ENCODE data around the gene NHERF1. TPM values are rescaled to one million over a fixed set of nuclear protein-coding genes. Genes with fewer than 3 reads are reported as not detected.

NHERF1 gene
- total RNA-seq, 1 donor from 2014 or later, result 108 TPM

GRCh38 chr17:74768069-74768762 is 19.8 kb downstream of the NHERF1 start:
- H3K9me3 Mint-ChIP-seq (ENCODE audit: low read depth), result no peaks in the 10 kb centered on the region
- no peak overlapping the region for H3K4me3 Mint-ChIP-seq (ENCODE audit: unreplicated experiment)
- peak; percentile 90 for DNase-seq (ENCODE audit: low spot score)
- TF ChIP-seq, protein P1, sequence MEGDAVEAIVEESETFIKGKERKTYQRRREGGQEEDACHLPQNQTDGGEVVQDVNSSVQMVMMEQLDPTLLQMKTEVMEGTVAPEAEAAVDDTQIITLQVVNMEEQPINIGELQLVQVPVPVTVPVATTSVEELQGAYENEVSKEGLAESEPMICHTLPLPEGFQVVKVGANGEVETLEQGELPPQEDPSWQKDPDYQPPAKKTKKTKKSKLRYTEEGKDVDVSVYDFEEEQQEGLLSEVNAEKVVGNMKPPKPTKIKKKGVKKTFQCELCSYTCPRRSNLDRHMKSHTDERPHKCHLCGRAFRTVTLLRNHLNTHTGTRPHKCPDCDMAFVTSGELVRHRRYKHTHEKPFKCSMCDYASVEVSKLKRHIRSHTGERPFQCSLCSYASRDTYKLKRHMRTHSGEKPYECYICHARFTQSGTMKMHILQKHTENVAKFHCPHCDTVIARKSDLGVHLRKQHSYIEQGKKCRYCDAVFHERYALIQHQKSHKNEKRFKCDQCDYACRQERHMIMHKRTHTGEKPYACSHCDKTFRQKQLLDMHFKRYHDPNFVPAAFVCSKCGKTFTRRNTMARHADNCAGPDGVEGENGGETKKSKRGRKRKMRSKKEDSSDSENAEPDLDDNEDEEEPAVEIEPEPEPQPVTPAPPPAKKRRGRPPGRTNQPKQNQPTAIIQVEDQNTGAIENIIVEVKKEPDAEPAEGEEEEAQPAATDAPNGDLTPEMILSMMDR (IDR thresholded peaks at IDR 0.05), result no peak
- peaks cover 17% of the 10 kb centered on the region for H3K36me3 Mint-ChIP-seq (ENCODE audit: low read depth)
- H3K27ac Mint-ChIP-seq (ENCODE audit: unreplicated experiment), result peak overlapping the region; percentile 84
- peaks cover 67% of the 10 kb centered on the region for H3K4me1 Mint-ChIP-seq (ENCODE audit: low read depth)
- H3K27me3 Mint-ChIP-seq (ENCODE audit: low read depth), result no peaks in the 10 kb centered on the region

DNA sequence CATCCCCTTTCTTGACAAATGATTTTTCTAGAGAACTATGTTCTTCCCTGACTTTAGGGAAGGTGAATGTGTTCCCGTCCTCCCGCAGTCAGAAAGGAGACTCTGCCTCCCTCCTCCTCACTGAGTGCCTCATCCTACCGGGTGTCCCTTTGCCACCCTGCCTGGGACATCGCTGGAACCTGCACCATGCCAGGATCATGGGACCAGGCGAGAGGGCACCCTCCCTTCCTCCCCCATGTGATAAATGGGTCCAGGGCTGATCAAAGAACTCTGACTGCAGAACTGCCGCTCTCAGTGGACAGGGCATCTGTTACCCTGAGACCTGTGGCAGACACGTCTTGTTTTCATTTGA is 20.3 kb downstream of the NHERF1 start:
- no peak for DNase-seq (ENCODE audit: low spot score)
- peaks cover 17% of the 10 kb centered on the region for H3K36me3 Mint-ChIP-seq (ENCODE audit: low read depth)
- no peaks in the 10 kb centered on the region for H3K27me3 Mint-ChIP-seq (ENCODE audit: low read depth)
- H3K4me3 Mint-ChIP-seq (ENCODE audit: unreplicated experiment), result no peak overlapping the region
- H3K9me3 Mint-ChIP-seq (ENCODE audit: low read depth), result no peaks in the 10 kb centered on the region
- peaks cover 67% of the 10 kb centered on the region for H3K4me1 Mint-ChIP-seq (ENCODE audit: low read depth)
- peak overlapping the region; percentile 84 for H3K27ac Mint-ChIP-seq (ENCODE audit: unreplicated experiment)
- TF ChIP-seq, protein P1 (IDR thresholded peaks at IDR 0.05), result no peak

GRCh38 chr17:74769266-74769855 is 20.9 kb downstream of the NHERF1 start:
- DNase-seq (ENCODE audit: low spot score), result no peak
- Mint-ChIP-seq H3K27me3 (ENCODE audit: low read depth) (no peaks in the 10 kb centered on the region), H3K27ac (ENCODE audit: unreplicated experiment) (peak overlapping the region; percentile 84), H3K4me1 (ENCODE audit: low read depth) (peaks cover 67% of the 10 kb centered on the region), H3K9me3 (ENCODE audit: low read depth) (no peaks in the 10 kb centered on the region), H3K4me3 (ENCODE audit: unreplicated experiment) (no peak overlapping the region), H3K36me3 (ENCODE audit: low read depth) (peaks cover 17% of the 10 kb centered on the region)
- TF ChIP-seq, protein P1 (IDR thresholded peaks at IDR 0.05), result no peak

- no peaks in the 10 kb centered on the region for H3K9me3 Mint-ChIP-seq (ENCODE audit: low read depth)
- TF ChIP-seq, protein P1 (IDR thresholded peaks at IDR 0.05), result no peak
- H3K4me1 Mint-ChIP-seq (ENCODE audit: low read depth), result peaks cover 63% of the 10 kb centered on the region
- no peak overlapping the region for H3K4me3 Mint-ChIP-seq (ENCODE audit: unreplicated experiment)
- peak overlapping the region; percentile 39 for H3K27ac Mint-ChIP-seq (ENCODE audit: unreplicated experiment)
- peaks cover 17% of the 10 kb centered on the region for H3K36me3 Mint-ChIP-seq (ENCODE audit: low read depth)
- DNase-seq (ENCODE audit: low spot score), result peak; percentile 59
- H3K27me3 Mint-ChIP-seq (ENCODE audit: low read depth), result no peaks in the 10 kb centered on the region
These were observed 21.5 kb downstream of the NHERF1 start for GRCh38 chr17:74769856-74770497.

- Mint-ChIP-seq H3K4me3 (ENCODE audit: unreplicated experiment) (no peak overlapping the region), H3K9me3 (ENCODE audit: low read depth) (no peaks in the 10 kb centered on the region), H3K4me1 (ENCODE audit: low read depth) (peaks cover 67% of the 10 kb centered on the region), H3K36me3 (ENCODE audit: low read depth) (peaks cover 18% of the 10 kb centered on the region), H3K27me3 (ENCODE audit: low read depth) (no peaks in the 10 kb centered on the region), H3K27ac (ENCODE audit: unreplicated experiment) (peak overlapping the region; percentile 39)
- TF ChIP-seq, protein P1 (IDR thresholded peaks at IDR 0.05), result peak; percentile 83
- DNase-seq (ENCODE audit: low spot score), result no peak
These were observed 22.3 kb downstream of the NHERF1 start for GRCh38 chr17:74770498-74771318.

All from chondrocyte (in vitro differentiated cells).